Right hindlimb (tissue), 1 donor: ENCODE results near the gene SUCLG2.
"Not testable (repeated sequence)": the region's sequence is repeated elsewhere in the genome, so short reads cannot be mapped to it uniquely, and the experiment has no call there.

ENCODE experiments used
- DNase-seq: peaks from one replicate; pipeline ENCODE4 v3.0.0-alpha.2; 2018

The SUCLG2 gene

DNA sequence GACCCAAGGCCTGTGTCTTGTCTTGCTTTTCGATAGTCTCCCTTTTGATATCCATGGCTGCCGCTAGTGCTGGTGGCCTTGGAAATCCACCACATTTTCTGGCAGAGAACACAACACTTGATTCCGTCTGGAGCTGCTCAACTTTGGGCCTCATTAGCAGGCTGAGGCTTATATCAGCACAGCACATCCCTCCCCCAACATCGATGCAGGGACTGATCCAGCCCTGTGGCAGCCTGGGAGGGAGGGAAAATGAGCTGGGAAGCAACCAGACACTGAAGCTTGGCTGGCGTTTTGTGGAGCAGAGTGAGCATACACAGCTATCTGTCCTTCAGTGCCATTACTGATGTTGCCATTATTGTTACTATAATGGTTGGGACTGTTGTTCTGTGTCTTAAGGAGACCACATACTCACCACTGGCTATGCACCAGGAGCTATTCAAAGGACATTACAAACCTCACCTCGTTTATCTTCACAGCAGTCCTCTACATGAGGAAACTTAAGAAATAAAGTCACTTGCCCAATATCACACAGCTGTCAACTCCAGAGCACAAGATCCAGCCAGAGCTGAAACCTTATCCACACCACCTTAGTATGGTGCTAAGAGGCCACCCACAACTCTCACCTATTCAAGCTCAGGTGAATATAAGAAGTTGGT is 102.9 kb downstream of the SUCLG2 start:
- DNase-seq: no peak

- DNase-seq: no peak
These were observed 103.9 kb downstream of the SUCLG2 start for GRCh38 chr3:67550541-67550940.

GRCh38 chr3:67542502-67543250 is 111.7 kb downstream of the SUCLG2 start:
- DNase-seq: not testable (repeated sequence)

GRCh38 chr3:67540198-67540894 is 114.1 kb downstream of the SUCLG2 start:
- no peak for DNase-seq

DNA sequence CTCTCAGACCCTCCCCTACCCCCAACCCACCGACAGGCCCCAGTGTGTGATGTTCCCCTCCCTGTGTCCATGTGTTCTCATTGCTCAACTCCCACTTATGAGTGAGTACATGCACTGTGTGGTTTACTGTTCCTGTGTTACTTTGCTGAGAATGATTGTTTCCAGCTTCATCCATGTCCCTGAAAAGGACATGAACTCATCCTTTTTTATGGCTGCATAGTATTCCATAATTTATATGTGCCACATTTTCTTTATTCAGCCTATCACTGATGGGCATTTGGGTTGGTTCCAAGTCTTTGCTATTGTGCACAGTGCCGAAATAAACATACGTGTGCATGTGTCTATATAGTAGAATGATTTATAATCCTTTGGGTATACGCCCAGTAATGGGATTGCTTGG is 117.2 kb downstream of the SUCLG2 start:
- not testable (repeated sequence) for DNase-seq

DNA sequence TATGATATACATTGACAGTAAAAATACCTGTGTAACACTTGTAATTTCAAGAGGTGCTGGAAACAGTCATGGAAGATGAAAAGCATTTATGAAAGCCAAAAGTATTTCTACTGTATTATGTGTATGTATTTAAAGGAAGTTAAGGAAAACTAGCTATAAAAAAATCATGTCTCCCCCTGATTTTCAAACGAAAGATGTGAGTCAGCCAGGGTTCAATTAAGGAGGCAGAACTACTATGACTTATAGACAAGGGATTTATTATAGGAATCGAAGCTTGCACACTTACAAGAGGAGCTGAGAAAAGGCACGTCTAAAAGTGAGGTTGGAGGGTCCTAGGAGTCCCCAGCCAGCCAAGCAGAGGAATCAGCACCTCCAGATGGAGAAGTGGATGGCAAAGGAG is 119.4 kb downstream of the SUCLG2 start:
- no peak for DNase-seq

GRCh38 chr3:67534594-67534993 is 119.8 kb downstream of the SUCLG2 start:
- no peak for DNase-seq

GRCh38 chr3:67531181-67532101 is 123.0 kb downstream of the SUCLG2 start:
- no peak for DNase-seq

GRCh38 chr3:67529915-67530314 is 124.5 kb downstream of the SUCLG2 start:
- no peak for DNase-seq

DNA sequence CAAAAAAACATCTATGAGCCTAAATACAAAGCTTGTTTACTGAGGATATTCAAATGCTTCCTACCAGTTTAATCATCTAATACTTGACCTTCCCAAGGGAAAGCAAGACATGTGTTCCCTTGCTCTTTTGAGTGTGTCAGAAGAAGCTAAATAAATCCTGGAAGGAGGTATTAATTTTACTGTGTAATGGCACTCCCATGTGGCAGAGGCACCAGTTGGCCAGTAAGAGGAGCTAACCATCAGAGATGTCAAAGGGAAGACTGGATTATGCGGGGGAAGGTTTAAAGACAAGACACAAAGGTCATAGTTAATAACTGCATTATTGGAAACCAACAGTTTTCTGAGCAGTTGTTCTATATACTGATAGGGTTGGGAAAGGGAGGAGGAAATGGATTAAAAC is 125.1 kb downstream of the SUCLG2 start:
- DNase-seq: no peak

DNA sequence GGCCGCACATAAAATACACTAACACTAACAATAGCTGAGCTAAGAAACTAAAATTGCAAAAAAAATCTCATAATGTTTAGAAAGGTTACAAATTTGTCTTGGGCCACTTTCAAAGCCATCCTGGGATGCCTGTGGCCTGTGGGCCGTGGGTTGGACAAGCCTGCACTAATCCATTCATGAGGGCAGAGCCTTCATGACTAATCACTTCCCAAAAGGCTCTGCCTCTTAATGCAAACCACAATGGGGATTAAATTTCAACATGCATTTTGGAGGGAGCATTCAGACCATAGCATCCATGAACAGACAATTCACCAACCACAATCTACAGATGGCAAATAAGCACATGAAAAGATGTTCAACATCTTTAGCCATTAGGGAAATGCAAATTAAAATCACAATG is 128.2 kb downstream of the SUCLG2 start:
- no peak for DNase-seq

DNA sequence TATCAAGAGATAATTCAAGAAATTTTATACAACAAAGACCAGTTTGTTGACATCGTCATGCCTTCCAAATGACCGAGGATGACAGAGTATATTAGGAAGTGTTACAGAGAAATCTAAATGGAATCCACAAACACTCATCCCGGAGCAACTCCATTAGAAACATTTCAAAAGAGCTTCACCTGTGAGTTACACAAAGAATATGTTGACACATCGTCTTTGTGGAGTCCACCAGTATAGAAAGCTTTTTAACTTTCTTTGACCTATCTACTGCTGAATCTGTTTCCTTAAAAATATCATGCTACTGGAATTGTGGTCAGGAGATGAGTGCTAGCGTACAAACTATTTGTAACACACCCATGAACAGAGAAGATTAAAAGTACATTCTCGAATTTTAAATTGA is 130.4 kb downstream of the SUCLG2 start:
- DNase-seq: no peak

GRCh38 chr3:67522081-67522480 is 132.3 kb downstream of the SUCLG2 start:
- no peak for DNase-seq

GRCh38 chr3:67521053-67521646 is 133.3 kb downstream of the SUCLG2 start:
- DNase-seq: no peak

DNA sequence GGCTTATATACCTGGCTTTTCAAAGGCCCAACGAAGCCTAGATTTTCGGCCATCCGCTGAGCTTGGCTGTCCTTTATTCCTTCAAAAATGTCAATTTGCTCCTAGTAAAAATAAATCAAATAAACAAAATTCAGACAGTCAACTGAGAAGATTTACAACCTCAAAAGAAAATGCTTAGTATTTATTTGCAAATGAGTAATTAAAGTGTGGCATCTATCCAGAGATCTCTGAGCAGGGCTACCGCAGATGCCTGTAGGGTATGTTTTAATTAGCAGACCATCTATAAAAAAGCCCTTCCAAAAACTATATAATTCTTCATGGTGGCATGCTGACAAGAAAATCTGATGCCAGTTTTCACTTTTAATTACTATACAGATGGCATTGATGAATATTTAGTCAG is 136.2 kb downstream of the SUCLG2 start:
- DNase-seq: no peak

- DNase-seq: no peak
These were observed 136.6 kb downstream of the SUCLG2 start for GRCh38 chr3:67517781-67518180.

GRCh38 chr3:67516496-67516895 is 137.9 kb downstream of the SUCLG2 start:
- DNase-seq: no peak

GRCh38 chr3:67515778-67516177 is 138.6 kb downstream of the SUCLG2 start:
- no peak for DNase-seq

DNA sequence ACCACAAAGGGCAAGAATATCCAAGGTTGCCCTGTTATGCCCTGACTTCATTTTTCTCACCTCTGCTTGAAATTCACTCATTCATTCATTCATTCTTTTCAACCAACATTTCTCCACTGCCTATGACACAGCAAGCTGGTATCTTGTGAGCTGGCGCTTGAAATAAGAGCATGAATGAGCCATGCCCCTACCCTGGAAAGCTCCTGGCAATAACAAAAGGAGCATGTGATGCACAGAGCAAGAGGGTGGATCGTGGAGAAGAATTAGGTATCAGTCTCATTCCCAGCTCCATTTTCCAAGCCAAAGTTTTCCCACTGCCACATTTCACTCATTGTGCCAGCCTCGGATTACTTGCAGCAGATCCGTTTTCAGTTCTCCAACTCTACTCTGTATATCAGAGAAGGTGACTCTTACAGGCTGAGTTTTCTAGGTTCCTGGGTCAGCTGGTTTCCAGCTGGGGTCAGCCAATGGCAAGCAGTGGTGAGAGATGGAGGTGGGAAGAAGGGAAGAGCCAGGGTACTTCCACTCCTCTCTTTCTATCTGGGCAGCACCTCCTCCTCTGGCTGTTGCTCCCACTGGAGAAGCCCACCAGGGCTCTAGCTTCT is 144.8 kb downstream of the SUCLG2 start:
- no peak for DNase-seq

DNA sequence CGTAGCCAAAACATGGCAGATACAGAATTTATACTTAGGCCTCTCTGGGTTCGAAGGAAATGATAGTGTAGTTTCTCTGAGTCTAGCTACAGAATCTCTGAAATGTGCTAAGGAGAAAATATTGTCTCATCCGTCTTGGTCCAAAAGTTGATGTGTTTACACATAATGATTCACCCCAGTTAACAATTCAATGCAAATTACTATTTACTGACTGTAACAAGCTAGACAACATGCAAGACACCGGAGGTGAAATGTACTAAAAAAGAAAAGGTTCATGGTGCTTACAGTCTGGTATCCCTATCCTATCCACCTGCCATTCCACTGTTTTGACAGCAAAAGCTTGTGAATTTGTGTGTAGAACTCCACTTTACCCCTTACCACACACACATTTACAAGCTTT is 146.8 kb downstream of the SUCLG2 start:
- DNase-seq: no peak

GRCh38 chr3:67500709-67501108 is 153.7 kb downstream of the SUCLG2 start:
- no peak for DNase-seq

DNA sequence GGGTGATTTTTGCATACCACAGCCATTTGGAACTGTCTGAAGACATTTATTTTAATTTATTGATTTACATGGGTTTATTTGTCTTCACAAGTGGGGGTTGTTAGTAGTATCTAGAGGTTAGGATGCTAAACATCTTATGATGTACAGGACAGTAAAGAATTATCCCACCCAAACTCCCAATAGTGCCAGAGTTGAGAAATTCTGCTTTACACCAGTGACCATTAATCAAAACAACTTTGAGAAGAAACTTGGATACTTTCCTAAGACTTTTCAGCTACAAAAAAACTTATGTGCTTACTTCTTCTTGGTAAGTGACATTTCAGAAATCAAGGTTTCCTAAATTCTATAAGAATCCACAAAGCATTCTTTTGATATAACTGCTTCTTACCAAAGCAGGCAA is 156.7 kb downstream of the SUCLG2 start:
- DNase-seq: no peak
